Neutrophil (primary cell): ENCODE data around the gene MPST.
"Not testable (repeated sequence)": the region's sequence is repeated elsewhere in the genome, so short reads cannot be mapped to it uniquely, and the experiment has no call there.

Source experiments
- H3K27ac ChIP-seq: fragments of 200-600 bp; sonication (generic); 2 replicates; pipeline ENCODE4 v1.5.1; 2016; ENCODE audit warnings: mild to moderate bottlenecking, moderate library complexity
- H3K27me3 ChIP-seq: fragments of 200-600 bp; sonication (generic); 2 replicates; pipeline ENCODE4 v1.6.0; 2016; ENCODE audit warnings: mild to moderate bottlenecking
- H3K36me3 ChIP-seq: fragments of 200-600 bp; sonication (generic); 2 replicates; pipeline ENCODE4 v1.5.1; 2017
- H3K4me1 ChIP-seq, 2 experiments: fragments of 200-600 bp in 1 of 2; sonication (generic) in 1 of 2; 1 replicate in 1 of 2; 2 replicates in 1 of 2; pipeline versions ENCODE4 v1.5.1 to v1.6.1; 2013 to 2016; ENCODE audit warnings: low read depth in 1 of 2, low read length in 1 of 2, mild to moderate bottlenecking in 1 of 2, moderate library complexity in 1 of 2; ENCODE audit not compliant: control insufficient read depth in 1 of 2, insufficient read depth in 1 of 2
- H3K4me3 ChIP-seq, 2 experiments: fragments of 200-600 bp in 1 of 2; sonication (generic) in 1 of 2; 1 replicate in 1 of 2; 2 replicates in 1 of 2; pipeline ENCODE4 v1.5.1; 2013 to 2016; ENCODE audit warnings: low read depth in 1 of 2, low read length in 1 of 2, mild to moderate bottlenecking in 1 of 2, moderate library complexity in 1 of 2
- H3K9me3 ChIP-seq: fragments of 200-600 bp; sonication (generic); 2 replicates; pipeline ENCODE4 v1.5.1; 2016
- CTCF ChIP-seq: fragments of 200-600 bp; sonication (generic); IDR thresholded peaks from 2 replicates; pipeline ENCODE4 v1.5.1; 2016; ENCODE audit warnings: antibody characterized with exemption

MPST gene

GRCh38 chr22:36988075-36988832 is 31.3 kb upstream of the MPST start:
- Histone ChIP-seq H3K27ac (no peak overlapping the region), H3K9me3 (peaks cover 11% of the 10 kb centered on the region), H3K36me3 (no peaks in the 10 kb centered on the region), H3K4me1 (peaks cover 7 to 8% of the 10 kb centered on the region in 2 experiments), H3K4me3 (no peak overlapping the region), H3K27me3 (peaks cover 55% of the 10 kb centered on the region)
- no peak for TF ChIP-seq CTCF

DNA sequence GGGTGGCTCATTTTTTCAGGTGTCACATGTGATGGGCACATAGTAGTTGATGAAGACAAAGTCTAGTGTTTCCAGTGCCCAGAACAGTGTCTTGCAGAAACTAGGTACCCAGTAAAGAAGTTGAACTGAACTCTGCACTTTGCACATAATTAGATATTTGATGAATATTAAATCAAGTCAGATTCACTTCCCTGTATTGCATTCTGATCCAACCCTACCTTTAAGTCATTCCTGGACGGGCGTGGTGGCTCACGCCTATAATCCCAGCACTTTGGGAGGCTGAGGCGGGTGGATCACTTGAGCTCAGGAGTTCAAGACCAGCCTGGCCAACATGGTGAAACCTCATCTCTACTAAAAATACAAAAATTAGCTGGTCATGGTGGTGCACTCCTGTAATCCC is 30.5 kb upstream of the MPST start:
- H3K4me3 ChIP-seq, H3K4me1 ChIP-seq, H3K27ac ChIP-seq, H3K36me3 ChIP-seq: not testable (repeated sequence)
- Histone ChIP-seq H3K27me3 (peaks cover 57% of the 10 kb centered on the region), H3K9me3 (peaks cover 11% of the 10 kb centered on the region)

- no peak for TF ChIP-seq CTCF
- no peak overlapping the region for H3K4me3 ChIP-seq
- no peak overlapping the region for H3K27ac ChIP-seq
- H3K9me3 ChIP-seq = peaks cover 9% of the 10 kb centered on the region
- peaks cover 2 to 4% of the 10 kb centered on the region in 2 experiments for H3K4me1 ChIP-seq
- no peaks in the 10 kb centered on the region for H3K36me3 ChIP-seq
- H3K27me3 ChIP-seq = peaks cover 61% of the 10 kb centered on the region
Measured at GRCh38 chr22:36990457-36990856, 29.1 kb upstream of the MPST start.

- H3K4me1 ChIP-seq = no peaks in the 10 kb centered on the region
- no peak for TF ChIP-seq CTCF
- no peak overlapping the region for H3K27ac ChIP-seq
- peaks cover 61% of the 10 kb centered on the region for H3K27me3 ChIP-seq
- no peak overlapping the region for H3K4me3 ChIP-seq
- H3K36me3 ChIP-seq = no peaks in the 10 kb centered on the region
- peaks cover 2% of the 10 kb centered on the region for H3K9me3 ChIP-seq
Measured at GRCh38 chr22:36991206-36991605, 28.3 kb upstream of the MPST start.

DNA sequence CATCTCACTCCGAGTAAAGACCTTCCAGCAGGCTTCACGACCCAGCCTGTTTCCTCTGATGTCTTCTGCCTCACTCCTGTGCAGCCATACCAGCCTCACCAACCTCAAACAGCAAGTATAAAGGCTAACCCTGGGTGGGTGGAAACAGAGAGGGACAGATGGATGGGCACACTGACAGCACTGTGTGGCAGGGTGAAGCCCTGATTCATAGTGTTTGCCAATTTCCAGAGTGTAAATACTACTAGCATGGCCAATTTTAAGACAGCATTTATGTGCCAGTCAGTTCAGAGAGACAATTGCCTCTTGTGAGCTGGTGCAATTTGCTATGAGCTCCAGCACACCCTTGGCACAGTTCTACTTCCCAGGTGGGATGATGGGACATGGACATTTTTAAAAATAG is 21.8 kb upstream of the MPST start:
- no peaks in the 10 kb centered on the region for H3K4me1 ChIP-seq
- no peaks in the 10 kb centered on the region for H3K36me3 ChIP-seq
- H3K27me3 ChIP-seq = peaks cover 31% of the 10 kb centered on the region
- TF ChIP-seq CTCF = no peak
- H3K4me3 ChIP-seq = no peak overlapping the region
- H3K27ac ChIP-seq = no peak overlapping the region
- H3K9me3 ChIP-seq = no peaks in the 10 kb centered on the region

DNA sequence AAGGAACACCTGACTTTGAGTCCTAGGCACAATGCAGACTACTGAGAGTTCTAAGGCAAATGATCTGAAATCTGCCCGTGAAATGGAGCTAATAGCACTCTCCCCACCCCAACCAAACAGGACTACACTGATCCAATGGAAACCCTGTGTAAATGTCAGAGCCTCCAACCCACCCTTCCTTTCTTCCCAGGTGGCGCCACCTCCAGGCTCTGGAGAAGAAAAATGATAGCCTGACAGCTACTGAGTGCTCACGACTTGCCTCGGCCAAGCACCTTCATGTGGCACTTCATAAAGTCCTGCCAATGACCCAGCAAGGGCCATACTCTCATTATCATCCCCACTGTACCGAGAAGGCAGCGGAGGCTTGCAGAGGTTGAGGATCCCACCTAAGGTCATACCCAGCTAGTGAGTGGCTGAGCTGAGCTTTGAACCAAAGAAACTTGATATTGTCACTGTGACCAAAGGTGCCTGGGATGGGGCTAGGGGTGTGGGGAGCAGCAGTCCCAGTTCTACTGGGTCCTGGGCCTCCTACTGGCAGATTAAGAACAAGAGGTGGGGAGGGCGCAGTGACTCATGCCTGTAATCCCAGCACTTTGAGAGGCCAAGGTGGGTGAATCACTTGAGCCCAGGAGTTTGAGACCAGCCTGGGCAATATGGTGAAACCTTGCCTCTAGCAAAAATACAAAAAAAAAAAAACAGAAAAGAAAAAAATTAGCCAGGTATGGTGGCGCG is 20.8 kb upstream of the MPST start:
- H3K27me3 ChIP-seq = peaks cover 38% of the 10 kb centered on the region
- no peaks in the 10 kb centered on the region for H3K36me3 ChIP-seq
- no peaks in the 10 kb centered on the region for H3K4me1 ChIP-seq
- TF ChIP-seq CTCF = no peak
- H3K27ac ChIP-seq = no peak overlapping the region
- H3K9me3 ChIP-seq = no peaks in the 10 kb centered on the region
- H3K4me3 ChIP-seq = no peak overlapping the region
